PFSK-1 (cell line): ENCODE data around the gene IL1RAPL2.

Experiments
- FOXP2 ChIP-seq: optimal IDR thresholded peaks from 2 replicates; pipeline ENCODE3; 2011; ENCODE audit warnings: borderline replicate concordance, control low read depth, inconsistent platforms; ENCODE audit not compliant: insufficient read depth; ENCODE audit errors: extremely low read length, extremely low read depth
- POLR2AphosphoS5 ChIP-seq: IDR thresholded peaks from 2 replicates; pipeline ENCODE4 v1.6.1; 2012; ENCODE audit warnings: low read depth, mild to moderate bottlenecking, control low read depth, low read length, moderate library complexity
- SIN3A ChIP-seq: IDR thresholded peaks from 2 replicates; pipeline ENCODE4 v1.6.1; 2012; ENCODE audit warnings: mild to moderate bottlenecking, low read length, moderate library complexity, borderline replicate concordance; ENCODE audit not compliant: insufficient read depth
- TAF1 ChIP-seq: IDR thresholded peaks from 2 replicates; pipeline ENCODE4 v1.6.1; 2012; ENCODE audit warnings: low read length, control low read depth, borderline replicate concordance; ENCODE audit not compliant: insufficient read depth
- TF ChIP-seq, protein P1 (sequence below), 2 experiments: IDR thresholded peaks; 2 replicates each; pipeline versions ENCODE4 v1.6.1 to v1.8.0; 2011 to 2012; ENCODE audit warnings: low read depth in 2 of 2, low read length in 2 of 2, control low read depth in 1 of 2, inconsistent platforms in 1 of 2, mild to moderate bottlenecking in 1 of 2, moderate library complexity in 1 of 2; ENCODE audit not compliant: insufficient read depth in 1 of 2

- no peak for TF ChIP-seq POLR2AphosphoS5
- no peak for TF ChIP-seq SIN3A
- no peak for TF ChIP-seq TAF1
- TF ChIP-seq, protein P1, sequence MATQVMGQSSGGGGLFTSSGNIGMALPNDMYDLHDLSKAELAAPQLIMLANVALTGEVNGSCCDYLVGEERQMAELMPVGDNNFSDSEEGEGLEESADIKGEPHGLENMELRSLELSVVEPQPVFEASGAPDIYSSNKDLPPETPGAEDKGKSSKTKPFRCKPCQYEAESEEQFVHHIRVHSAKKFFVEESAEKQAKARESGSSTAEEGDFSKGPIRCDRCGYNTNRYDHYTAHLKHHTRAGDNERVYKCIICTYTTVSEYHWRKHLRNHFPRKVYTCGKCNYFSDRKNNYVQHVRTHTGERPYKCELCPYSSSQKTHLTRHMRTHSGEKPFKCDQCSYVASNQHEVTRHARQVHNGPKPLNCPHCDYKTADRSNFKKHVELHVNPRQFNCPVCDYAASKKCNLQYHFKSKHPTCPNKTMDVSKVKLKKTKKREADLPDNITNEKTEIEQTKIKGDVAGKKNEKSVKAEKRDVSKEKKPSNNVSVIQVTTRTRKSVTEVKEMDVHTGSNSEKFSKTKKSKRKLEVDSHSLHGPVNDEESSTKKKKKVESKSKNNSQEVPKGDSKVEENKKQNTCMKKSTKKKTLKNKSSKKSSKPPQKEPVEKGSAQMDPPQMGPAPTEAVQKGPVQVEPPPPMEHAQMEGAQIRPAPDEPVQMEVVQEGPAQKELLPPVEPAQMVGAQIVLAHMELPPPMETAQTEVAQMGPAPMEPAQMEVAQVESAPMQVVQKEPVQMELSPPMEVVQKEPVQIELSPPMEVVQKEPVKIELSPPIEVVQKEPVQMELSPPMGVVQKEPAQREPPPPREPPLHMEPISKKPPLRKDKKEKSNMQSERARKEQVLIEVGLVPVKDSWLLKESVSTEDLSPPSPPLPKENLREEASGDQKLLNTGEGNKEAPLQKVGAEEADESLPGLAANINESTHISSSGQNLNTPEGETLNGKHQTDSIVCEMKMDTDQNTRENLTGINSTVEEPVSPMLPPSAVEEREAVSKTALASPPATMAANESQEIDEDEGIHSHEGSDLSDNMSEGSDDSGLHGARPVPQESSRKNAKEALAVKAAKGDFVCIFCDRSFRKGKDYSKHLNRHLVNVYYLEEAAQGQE (IDR thresholded peaks at IDR 0.05; ENCODE audit: insufficient read depth in 1 of 2, low read depth in 2 of 2, low read length in 2 of 2), result no peak
- TF ChIP-seq FOXP2, result no peak
Measured at GRCh38 chrX:105636667-105637066, 1070.7 kb downstream of the IL1RAPL2 start.
